Hepatocyte (in vitro differentiated cells): ENCODE data around the gene AMBP. TPM values are rescaled to one million over a fixed set of nuclear protein-coding genes. Genes with fewer than 3 reads are reported as not detected.

Source experiments
- DNase-seq: peaks from one replicate; pipeline ENCODE4 v3.0.0-alpha.2; 2016; ENCODE audit warnings: low spot score
- H2AFZ ChIP-seq: fragments of 200-600 bp; sonication (generic); 2 replicates; pipeline ENCODE4 v1.6.0; 2016; ENCODE audit warnings: antibody characterized with exemption, mild to moderate bottlenecking
- H3K27ac ChIP-seq: fragments of 200-600 bp; sonication (generic); 2 replicates; pipeline ENCODE4 v1.5.1; 2016; ENCODE audit warnings: mild to moderate bottlenecking
- H3K27me3 ChIP-seq: fragments of 200-600 bp; sonication (generic); 2 replicates; pipeline ENCODE4 v1.6.1; 2016
- H3K36me3 ChIP-seq: fragments of 200-600 bp; sonication (generic); replicated peaks from 2 replicates; pipeline ENCODE4 v1.5.1; 2016; ENCODE audit warnings: low read depth; ENCODE audit not compliant: insufficient read depth
- H3K4me1 ChIP-seq: fragments of 200-600 bp; sonication (generic); 2 replicates; pipeline ENCODE4 v1.5.1; 2016; ENCODE audit warnings: mild to moderate bottlenecking, moderate library complexity; ENCODE audit not compliant: insufficient read depth
- H3K4me2 ChIP-seq: fragments of 200-600 bp; sonication (generic); 2 replicates; pipeline ENCODE4 v1.6.0; 2016
- H3K4me3 ChIP-seq: fragments of 200-600 bp; sonication (generic); 2 replicates; pipeline ENCODE4 v1.5.1; 2016; ENCODE audit warnings: mild to moderate bottlenecking
- H3K79me2 ChIP-seq: fragments of 200-600 bp; sonication (generic); 2 replicates; pipeline ENCODE4 v1.6.0; 2017; ENCODE audit warnings: mild to moderate bottlenecking
- H3K9me2 ChIP-seq: fragments of 200-600 bp; sonication (generic); replicated peaks from 2 replicates; pipeline ENCODE4 v1.6.0; 2017; ENCODE audit warnings: mild to moderate bottlenecking; ENCODE audit not compliant: insufficient read depth
- H3K9me3 ChIP-seq: fragments of 200-600 bp; sonication (generic); 2 replicates; pipeline ENCODE4 v1.5.1; 2016; ENCODE audit warnings: low read depth, mild to moderate bottlenecking
- H4K20me1 ChIP-seq: fragments of 200-600 bp; sonication (generic); 2 replicates; pipeline ENCODE4 v1.6.0; 2016; ENCODE audit warnings: mild to moderate bottlenecking; ENCODE audit not compliant: insufficient read depth, poor library complexity, severe bottlenecking
- EZH2 ChIP-seq: fragments of 200-600 bp; sonication (generic); IDR thresholded peaks from 2 replicates; pipeline ENCODE4 v1.6.1; 2016; ENCODE audit warnings: antibody characterized with exemption, mild to moderate bottlenecking, borderline replicate concordance
- EZH2phosphoT487 ChIP-seq: fragments of 200-600 bp; sonication (generic); IDR thresholded peaks from one replicate; pipeline ENCODE4 v1.6.1; 2018; ENCODE audit warnings: antibody characterized with exemption, mild to moderate bottlenecking, low read depth, moderate library complexity; ENCODE audit not compliant: unreplicated experiment, severe bottlenecking
- WGBS: methylation state at CpG from one replicate; pipeline ENCODE4 v1.1.6; 2016; ENCODE audit warnings: low lambda C conversion rate; ENCODE audit errors: missing lambda C conversion rate; 5-methylcytosine and 5-hydroxymethylcytosine counted together
- polyA plus RNA-seq: library from polyadenylated mRNA; unstranded; fragments of >200 nt; fragmentation: Nextera tagmentation; extraction: Ambion mirVana; gene quantifications from 2 replicates; pipeline ENCODE4 v1.2.1, GENCODE V29; 2016
- total RNA-seq: library from RNA; depleted of rRNA; stranded (reverse); fragments of >200 nt; gene quantifications from 2 replicates; pipeline ENCODE4 v1.2.3, GENCODE V29; 2014
- TF ChIP-seq, protein P1 (sequence below): fragments of 200-600 bp; sonication (generic); IDR thresholded peaks from 2 replicates; pipeline ENCODE4 v1.5.1; 2016; ENCODE audit warnings: antibody characterized with exemption, mild to moderate bottlenecking; ENCODE audit not compliant: poor library complexity

The AMBP gene
- total and polyA plus RNA-seq, 2 experiments from 2014 or later, result 713 to 833 TPM

DNA sequence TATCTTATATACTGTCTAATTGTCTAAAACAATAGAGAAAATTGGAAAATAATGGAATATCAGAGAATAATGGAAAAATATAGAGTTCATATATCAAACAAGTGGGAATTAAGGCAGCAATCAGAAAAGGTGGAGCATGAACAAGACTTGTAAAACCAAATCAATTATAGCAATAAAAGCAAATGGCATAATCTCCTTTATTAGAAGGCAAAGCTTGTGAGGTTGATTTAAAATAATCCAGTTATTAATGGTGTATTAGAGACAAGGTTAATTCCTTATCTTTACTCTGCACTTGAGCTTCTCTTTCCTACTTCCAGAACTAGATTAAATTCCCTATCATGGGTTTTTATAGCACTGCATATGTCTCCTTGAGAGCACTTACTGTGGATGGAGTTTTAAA lies 64.1 kb downstream of the AMBP start:
- Histone ChIP-seq H3K9me3 (no peaks in the 10 kb centered on the region), H3K36me3 (no peaks in the 10 kb centered on the region), H3K79me2 (no peaks in the 10 kb centered on the region), H3K9me2 (no peaks in the 10 kb centered on the region), H3K4me2 (no peak overlapping the region), H4K20me1 (no peaks in the 10 kb centered on the region), H3K4me1 (no peaks in the 10 kb centered on the region), H3K27me3 (no peaks in the 10 kb centered on the region), H3K27ac (no peak overlapping the region), H2AFZ (no peak overlapping the region), H3K4me3 (no peak overlapping the region)
- TF ChIP-seq EZH2phosphoT487, result no peak
- TF ChIP-seq EZH2, result no peak
- TF ChIP-seq, protein P1, sequence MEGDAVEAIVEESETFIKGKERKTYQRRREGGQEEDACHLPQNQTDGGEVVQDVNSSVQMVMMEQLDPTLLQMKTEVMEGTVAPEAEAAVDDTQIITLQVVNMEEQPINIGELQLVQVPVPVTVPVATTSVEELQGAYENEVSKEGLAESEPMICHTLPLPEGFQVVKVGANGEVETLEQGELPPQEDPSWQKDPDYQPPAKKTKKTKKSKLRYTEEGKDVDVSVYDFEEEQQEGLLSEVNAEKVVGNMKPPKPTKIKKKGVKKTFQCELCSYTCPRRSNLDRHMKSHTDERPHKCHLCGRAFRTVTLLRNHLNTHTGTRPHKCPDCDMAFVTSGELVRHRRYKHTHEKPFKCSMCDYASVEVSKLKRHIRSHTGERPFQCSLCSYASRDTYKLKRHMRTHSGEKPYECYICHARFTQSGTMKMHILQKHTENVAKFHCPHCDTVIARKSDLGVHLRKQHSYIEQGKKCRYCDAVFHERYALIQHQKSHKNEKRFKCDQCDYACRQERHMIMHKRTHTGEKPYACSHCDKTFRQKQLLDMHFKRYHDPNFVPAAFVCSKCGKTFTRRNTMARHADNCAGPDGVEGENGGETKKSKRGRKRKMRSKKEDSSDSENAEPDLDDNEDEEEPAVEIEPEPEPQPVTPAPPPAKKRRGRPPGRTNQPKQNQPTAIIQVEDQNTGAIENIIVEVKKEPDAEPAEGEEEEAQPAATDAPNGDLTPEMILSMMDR, result no peak
- no peak for DNase-seq

DNA sequence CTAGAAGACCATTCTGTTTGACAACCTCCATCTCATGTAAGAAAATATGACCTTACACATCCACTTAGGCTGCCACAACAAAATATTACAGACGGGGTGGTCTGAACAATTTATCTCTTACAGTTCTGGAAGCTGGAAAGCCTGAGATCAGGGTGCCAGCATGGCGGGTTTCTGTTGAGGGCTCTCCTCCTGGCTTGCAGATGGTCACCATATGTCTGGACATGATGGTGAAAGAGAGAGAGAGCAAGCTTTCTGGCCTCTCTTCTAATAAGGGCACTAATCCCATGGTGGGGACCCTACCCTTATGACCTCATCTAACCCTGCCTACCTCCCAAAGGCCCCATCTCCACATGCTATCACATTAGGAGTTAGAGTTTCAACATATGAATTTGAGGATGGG lies 66.0 kb downstream of the AMBP start:
- no peaks in the 10 kb centered on the region for H3K27me3 ChIP-seq
- no peak overlapping the region for H2AFZ ChIP-seq
- no peak overlapping the region for H3K4me3 ChIP-seq
- H3K79me2 ChIP-seq, result no peaks in the 10 kb centered on the region
- H3K9me3 ChIP-seq, result no peaks in the 10 kb centered on the region
- H4K20me1 ChIP-seq, result no peaks in the 10 kb centered on the region
- H3K4me1 ChIP-seq, result no peaks in the 10 kb centered on the region
- no peak for DNase-seq
- H3K36me3 ChIP-seq, result no peaks in the 10 kb centered on the region
- TF ChIP-seq EZH2phosphoT487 (no peak), EZH2 (no peak)
- TF ChIP-seq, protein P1, result no peak
- no peaks in the 10 kb centered on the region for H3K9me2 ChIP-seq
- H3K4me2 ChIP-seq, result no peak overlapping the region
- no peak overlapping the region for H3K27ac ChIP-seq
- 55% methylated on average over 2 of the region's 2 CpGs for WGBS

DNA sequence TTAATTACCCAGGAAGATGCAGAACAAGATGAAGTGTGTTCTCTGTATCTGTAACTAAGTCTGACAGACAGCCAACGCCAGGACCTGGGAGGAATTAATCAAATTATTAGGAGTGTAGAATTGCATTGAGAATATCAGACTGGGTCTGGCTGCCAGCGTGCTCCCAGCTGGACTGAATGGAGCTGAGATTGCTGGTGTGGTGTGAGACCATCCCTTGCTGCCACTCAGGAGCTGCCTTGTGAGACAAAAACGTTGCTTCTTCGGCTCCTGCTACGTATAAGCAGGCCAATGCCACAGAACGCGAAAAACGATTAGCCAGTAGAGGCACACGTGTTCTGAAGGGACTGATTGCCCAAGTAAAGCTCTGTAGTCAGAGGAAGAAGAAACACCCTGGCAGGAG lies 66.8 kb downstream of the AMBP start:
- Histone ChIP-seq H3K4me1 (no peaks in the 10 kb centered on the region), H3K9me2 (no peaks in the 10 kb centered on the region), H3K4me2 (no peak overlapping the region), H3K9me3 (no peaks in the 10 kb centered on the region), H4K20me1 (no peaks in the 10 kb centered on the region), H3K79me2 (no peaks in the 10 kb centered on the region), H2AFZ (no peak overlapping the region), H3K36me3 (no peaks in the 10 kb centered on the region), H3K27me3 (no peaks in the 10 kb centered on the region), H3K4me3 (no peak overlapping the region), H3K27ac (no peak overlapping the region)
- TF ChIP-seq EZH2 (no peak), EZH2phosphoT487 (no peak)
- TF ChIP-seq, protein P1, result no peak
- DNase-seq, result no peak
- 88% methylated on average over 9 of the region's 9 CpGs for WGBS

Other genes starting within 250 kb of the AMBP start
- 8.4 and 10.2 TPM in 2 replicates for gene ZNF618, start 202.0 kb downstream of the AMBP start, total RNA-seq
- 13.3 and 14.0 TPM in 2 replicates for gene ZNF618, start 202.0 kb downstream of the AMBP start, polyA plus RNA-seq
- 31.9 and 39.9 TPM in 2 replicates for gene KIF12, start 21.0 kb upstream of the AMBP start, total RNA-seq
- gene KIF12, start 21.0 kb upstream of the AMBP start, polyA plus RNA-seq, result 96.5 and 97.3 TPM in 2 replicates
- gene COL27A1, start 77.2 kb upstream of the AMBP start, total RNA-seq, result 30.8 and 47.0 TPM in 2 replicates
- gene COL27A1, start 77.2 kb upstream of the AMBP start, polyA plus RNA-seq, result 44.6 and 55.2 TPM in 2 replicates
- 397 and 472 TPM in 2 replicates for gene ORM1, start 244.8 kb upstream of the AMBP start, total RNA-seq
- gene ORM1, start 244.8 kb upstream of the AMBP start, polyA plus RNA-seq, result 538 and 976 TPM in 2 replicates